ENCODE data around the gene CBR4. TPM values are rescaled to one million over a fixed set of nuclear protein-coding genes. Genes with fewer than 3 reads are reported as not detected.

CBR4 gene
- total RNA-seq, 4 donors from 2014 or later: 22.4 to 31.1 (median 26.2) TPM

GRCh38 chr4:168979338-168979737, 30.7 kb downstream of the CBR4 start:
- WGBS, 2 donors (ENCODE audit: low coverage in 1 of 2): 80% methylated on average over 6 of the region's 7 CpGs; no CpG with 5 or more reads in 1 of the 2 donors
- Histone ChIP-seq H3K4me1 (no peaks in the 10 kb centered on the region), H3K36me3 (peaks cover 0 to 59% (median 5%) of the 10 kb centered on the region in 4 donors), H3K27ac (no peak overlapping the region), H3K4me3 (no peak overlapping the region), H3K27me3 (no peaks in the 10 kb centered on the region), H3K9me3 (peaks cover 5 to 24% of the 10 kb centered on the region in 2 donors)
- intact Hi-C loops (cut with DNase I; ENCODE audit: low total_unique reads): no loop called here
- TF ChIP-seq CTCF (IDR thresholded peaks at IDR 0.05): no peak
- TF ChIP-seq POLR2AphosphoS5 (IDR thresholded peaks at IDR 0.05): no peak
- no peak for TF ChIP-seq POLR2A (IDR thresholded peaks at IDR 0.05)
- no peak for TF ChIP-seq EP300 (IDR thresholded peaks at IDR 0.05; ENCODE audit: low read depth)
- in situ Hi-C loops (cut with MboI; ENCODE audit: low pct_ligation_motif_present in 1 of 4, low pct_unique_long_range_greater_than_20kb in 1 of 4, low sequenced_read_pairs in 3 of 4): no loop called here
- DNase-seq: no peak

GRCh38 chr4:168978001-168978700, 31.9 kb downstream of the CBR4 start:
- Histone ChIP-seq H3K27me3 (no peaks in the 10 kb centered on the region), H3K9me3 (peaks cover 15 to 30% of the 10 kb centered on the region in 2 donors), H3K27ac (no peak overlapping the region), H3K4me1 (no peaks in the 10 kb centered on the region), H3K36me3 (peaks cover 0 to 57% (median 5%) of the 10 kb centered on the region in 4 donors), H3K4me3 (no peak overlapping the region)
- intact Hi-C loops (cut with DNase I; ENCODE audit: low total_unique reads) (no loop called here), in situ Hi-C loops (cut with MboI; ENCODE audit: low pct_ligation_motif_present in 1 of 4, low pct_unique_long_range_greater_than_20kb in 1 of 4, low sequenced_read_pairs in 3 of 4) (no loop called here)
- DNase-seq: no peak
- WGBS, 2 donors (ENCODE audit: low coverage in 1 of 2): 100% methylated on average over 1 of the region's 1 CpG; no CpG with 5 or more reads in 1 of the 2 donors
- TF ChIP-seq EP300 (IDR thresholded peaks at IDR 0.05; ENCODE audit: low read depth) (no peak), POLR2A (IDR thresholded peaks at IDR 0.05) (no peak), CTCF (IDR thresholded peaks at IDR 0.05) (no peak), POLR2AphosphoS5 (IDR thresholded peaks at IDR 0.05) (no peak)

GRCh38 chr4:168972596-168972995, 37.5 kb downstream of the CBR4 start:
- DNase-seq: no peak
- intact Hi-C loops (cut with DNase I; ENCODE audit: low total_unique reads) (no loop called here), in situ Hi-C loops (cut with MboI; ENCODE audit: low pct_ligation_motif_present in 1 of 4, low pct_unique_long_range_greater_than_20kb in 1 of 4, low sequenced_read_pairs in 3 of 4) (no loop called here)
- WGBS, 2 donors (ENCODE audit: low coverage in 1 of 2): 82 to 88% methylated on average over 2 to 4 of the region's 4 CpGs
- Histone ChIP-seq H3K4me1 (no peaks in the 10 kb centered on the region), H3K27ac (no peak overlapping the region), H3K27me3 (no peaks in the 10 kb centered on the region), H3K4me3 (no peak overlapping the region), H3K9me3 (peaks cover 16 to 19% of the 10 kb centered on the region in 2 donors), H3K36me3 (peaks cover 0 to 25% (median 0%) of the 10 kb centered on the region in 4 donors)
- TF ChIP-seq EP300 (IDR thresholded peaks at IDR 0.05; ENCODE audit: low read depth): no peak
- no peak for TF ChIP-seq CTCF (IDR thresholded peaks at IDR 0.05)
- TF ChIP-seq POLR2A (IDR thresholded peaks at IDR 0.05): no peak
- TF ChIP-seq POLR2AphosphoS5 (IDR thresholded peaks at IDR 0.05): no peak

GRCh38 chr4:168960716-168961115, 49.3 kb downstream of the CBR4 start:
- intact Hi-C loops (cut with DNase I; ENCODE audit: low total_unique reads): no loop called here
- no peak for DNase-seq
- WGBS, 2 donors (ENCODE audit: low coverage in 1 of 2): 95 to 97% methylated on average over 5 of the region's 5 CpGs
- H3K36me3 ChIP-seq: no peaks in the 10 kb centered on the region
- H3K27ac ChIP-seq: no peak overlapping the region
- H3K4me1 ChIP-seq: no peaks in the 10 kb centered on the region
- TF ChIP-seq CTCF (IDR thresholded peaks at IDR 0.05) (no peak), POLR2A (IDR thresholded peaks at IDR 0.05) (no peak), EP300 (IDR thresholded peaks at IDR 0.05; ENCODE audit: low read depth) (no peak), POLR2AphosphoS5 (IDR thresholded peaks at IDR 0.05) (no peak)
- no peaks in the 10 kb centered on the region for H3K9me3 ChIP-seq
- H3K4me3 ChIP-seq: no peak overlapping the region
- no peaks in the 10 kb centered on the region for H3K27me3 ChIP-seq
- in situ Hi-C loops (cut with MboI; ENCODE audit: low pct_ligation_motif_present in 1 of 4, low pct_unique_long_range_greater_than_20kb in 1 of 4, low sequenced_read_pairs in 3 of 4): no loop called here

Data from transverse colon (tissue), 4 donors.